Activated naive CD8-positive, alpha-beta T cell treated with anti-CD3 and anti-CD28 coated beads, Interleukin-2, amount 10 ng/mL, durations not matched to agents 7 days and 5 days (primary cell): ENCODE measurements around the gene SEMA4B. TPM values are rescaled to one million over a fixed set of nuclear protein-coding genes. Genes with fewer than 3 reads are reported as not detected.
"Not testable (repeated sequence)": the region's sequence is repeated elsewhere in the genome, so short reads cannot be mapped to it uniquely, and the experiment has no call there.

Experiments
- ATAC-seq: fragments of 150-1000 bp; cut with Tn5 transposase; one replicate; pipeline ENCODE4 v1.10.0; 2021; ENCODE audit warnings: low read depth, moderate library complexity
- POLR2A ChIA-PET: fragments of 350-600 bp; sonication (Branson Sonifier 250); formaldehyde crosslinking; loops from one replicate; lab custom pipeline; 2021; ENCODE audit warnings: antibody characterized with exemption; lab: Charles Lee
- DNase-seq: peaks from one replicate; pipeline ENCODE4 v3.0.0; 2021
- H3K27ac Mint-ChIP-seq: one replicate; pipeline ENCODE4 v1.8.0; 2022; ENCODE audit warnings: mild to moderate bottlenecking, mixed read lengths
- H3K27me3 Mint-ChIP-seq: one replicate; pipeline ENCODE4 v1.8.0; 2022; ENCODE audit warnings: mild to moderate bottlenecking, moderate library complexity, mixed read lengths
- H3K36me3 Mint-ChIP-seq: one replicate; pipeline ENCODE4 v1.8.0; 2021; ENCODE audit warnings: mild to moderate bottlenecking, mixed read lengths
- H3K4me1 Mint-ChIP-seq: one replicate; pipeline ENCODE4 v1.8.0; 2021; ENCODE audit warnings: mixed read lengths
- H3K4me3 Mint-ChIP-seq: one replicate; pipeline ENCODE4 v1.8.0; 2022; ENCODE audit warnings: mild to moderate bottlenecking, moderate library complexity, mixed read lengths
- H3K9me3 Mint-ChIP-seq: one replicate; pipeline ENCODE4 v1.8.0; 2021; ENCODE audit warnings: mixed read lengths
- total RNA-seq, 2 experiments: library from RNA; stranded (reverse); gene quantifications; one replicate each; pipeline ENCODE4 v1.2.3, GENCODE V29; 2021

The SEMA4B gene
- total RNA-seq, 2 experiments from 2014 or later, result 14.1 to 15.4 TPM

- Mint-ChIP-seq H3K27ac (no peak overlapping the region), H3K4me3 (no peak overlapping the region), H3K9me3 (no peaks in the 10 kb centered on the region), H3K27me3 (no peaks in the 10 kb centered on the region), H3K36me3 (peaks cover 3% of the 10 kb centered on the region), H3K4me1 (peaks cover 5% of the 10 kb centered on the region)
- POLR2A ChIA-PET, result interaction anchor here (0.7 to 1.2 kb wide), 2 partner anchors 10 to 114 kb away, joined by 3 to 4 read pairs; partner anchors contain the start of genes CIB1 and GDPGP1
- ATAC-seq (no peak), DNase-seq (no peak)
Measured at GRCh38 chr15:90243943-90244639, 43.0 kb downstream of the SEMA4B start.

GRCh38 chr15:90248789-90249202 is 47.7 kb downstream of the SEMA4B start:
- no peaks in the 10 kb centered on the region for H3K9me3 Mint-ChIP-seq
- peak; percentile 7 for ATAC-seq
- H3K4me3 Mint-ChIP-seq, result peak overlapping the region; percentile 68
- H3K36me3 Mint-ChIP-seq, result no peaks in the 10 kb centered on the region
- H3K27ac Mint-ChIP-seq, result peak overlapping the region; percentile 19
- POLR2A ChIA-PET, result interaction anchor here (0.7 to 2.7 kb wide), 10 partner anchors 11 to 235 kb away, joined by 3 to 9 read pairs (median 4); partner anchors contain the start of genes CIB1, GDPGP1 and SEMA4B
- peaks cover 2% of the 10 kb centered on the region for H3K27me3 Mint-ChIP-seq
- peaks cover 10% of the 10 kb centered on the region for H3K4me1 Mint-ChIP-seq
- no peak for DNase-seq

- peak within 1 kb of the TSS; percentile 19 for H3K27ac Mint-ChIP-seq
- no peaks in the 10 kb centered on the region for H3K36me3 Mint-ChIP-seq
- peak within 1 kb of the TSS; percentile 68 for H3K4me3 Mint-ChIP-seq
- H3K4me1 Mint-ChIP-seq, result peaks cover 10% of the 10 kb centered on the region
- H3K9me3 Mint-ChIP-seq, result no peaks in the 10 kb centered on the region
- ATAC-seq, result peak; percentile 72
- POLR2A ChIA-PET, result interaction anchor here (0.6 to 2.7 kb wide), 12 partner anchors 9 to 236 kb away, joined by 3 to 9 read pairs (median 3); partner anchors contain the start of genes CIB1, GDPGP1 and SEMA4B
- peak; percentile 79 for DNase-seq
- peaks cover 2% of the 10 kb centered on the region for H3K27me3 Mint-ChIP-seq
Measured at GRCh38 chr15:90249203-90249863, 48.2 kb downstream of the SEMA4B start, which contains the start of gene TTLL13. TSS of gene TTLL13 (plus strand) at chr15:90249556. CDS start at chr15:90250631, 1,075 bp downstream.

- no peak overlapping the region for H3K4me3 Mint-ChIP-seq
- DNase-seq (no peak), ATAC-seq (no peak)
- POLR2A ChIA-PET, result no interaction called here
- no peaks in the 10 kb centered on the region for H3K9me3 Mint-ChIP-seq
- no peaks in the 10 kb centered on the region for H3K27me3 Mint-ChIP-seq
- H3K36me3 Mint-ChIP-seq, result no peaks in the 10 kb centered on the region
- H3K4me1 Mint-ChIP-seq, result peaks cover 2% of the 10 kb centered on the region
- H3K27ac Mint-ChIP-seq, result no peak overlapping the region
Measured at GRCh38 chr15:90257776-90258175, 56.6 kb downstream of the SEMA4B start.

GRCh38 chr15:90259524-90259923 is 58.4 kb downstream of the SEMA4B start:
- DNase-seq, result no peak
- H3K4me3 Mint-ChIP-seq, result no peak overlapping the region
- H3K27me3 Mint-ChIP-seq, result no peaks in the 10 kb centered on the region
- no peak overlapping the region for H3K27ac Mint-ChIP-seq
- POLR2A ChIA-PET, result no interaction called here
- ATAC-seq, result no peak
- H3K36me3 Mint-ChIP-seq, result no peaks in the 10 kb centered on the region
- H3K4me1 Mint-ChIP-seq, result peaks cover 7% of the 10 kb centered on the region
- H3K9me3 Mint-ChIP-seq, result no peaks in the 10 kb centered on the region

GRCh38 chr15:90260731-90261130 is 59.6 kb downstream of the SEMA4B start:
- POLR2A ChIA-PET, result interaction anchor here (0.6 to 0.8 kb wide), 3 partner anchors 10 to 1393 kb away, joined by 4 to 6 read pairs (median 4); partner anchors contain the start of gene TTLL13
- H3K36me3 Mint-ChIP-seq, H3K4me3 Mint-ChIP-seq, H3K27ac Mint-ChIP-seq, H3K27me3 Mint-ChIP-seq, H3K4me1 Mint-ChIP-seq, ATAC-seq, DNase-seq, H3K9me3 Mint-ChIP-seq: not testable (repeated sequence)

GRCh38 chr15:90261811-90262210 is 60.7 kb downstream of the SEMA4B start:
- POLR2A ChIA-PET, result interaction anchor here (2.8 kb wide), 1 partner anchor 28 kb away, joined by 9 read pairs; the partner anchor contains the start of genes CIB1 and GDPGP1
- H3K4me3 Mint-ChIP-seq, result no peak overlapping the region
- peaks cover 10% of the 10 kb centered on the region for H3K4me1 Mint-ChIP-seq
- DNase-seq, result no peak
- no peak for ATAC-seq
- H3K9me3 Mint-ChIP-seq, result no peaks in the 10 kb centered on the region
- H3K36me3 Mint-ChIP-seq, result no peaks in the 10 kb centered on the region
- no peaks in the 10 kb centered on the region for H3K27me3 Mint-ChIP-seq
- no peak overlapping the region for H3K27ac Mint-ChIP-seq

- ATAC-seq (no peak), DNase-seq (no peak)
- H3K36me3 Mint-ChIP-seq, result no peaks in the 10 kb centered on the region
- no peak overlapping the region for H3K4me3 Mint-ChIP-seq
- peaks cover 16% of the 10 kb centered on the region for H3K4me1 Mint-ChIP-seq
- no peaks in the 10 kb centered on the region for H3K9me3 Mint-ChIP-seq
- no peaks in the 10 kb centered on the region for H3K27me3 Mint-ChIP-seq
- H3K27ac Mint-ChIP-seq, result no peak overlapping the region
- POLR2A ChIA-PET, result interaction anchor here (1.2 to 2.8 kb wide), 2 partner anchors 13 to 29 kb away, joined by 3 to 9 read pairs; partner anchors contain the start of genes CIB1, GDPGP1 and TTLL13
Measured at GRCh38 chr15:90262426-90262825, 61.3 kb downstream of the SEMA4B start.

- Mint-ChIP-seq H3K9me3 (no peaks in the 10 kb centered on the region), H3K4me1 (peaks cover 27% of the 10 kb centered on the region), H3K27ac (peak overlapping the region; percentile 98), H3K27me3 (no peaks in the 10 kb centered on the region), H3K36me3 (peaks cover 9% of the 10 kb centered on the region), H3K4me3 (peak overlapping the region; percentile 96)
- POLR2A ChIA-PET, result interaction anchor here (2.8 kb wide), 1 partner anchor 31 kb away, joined by 9 read pairs; the partner anchor contains the start of genes CIB1 and GDPGP1
- peak; percentile 33 for DNase-seq
- ATAC-seq, result no peak
Measured at GRCh38 chr15:90264671-90265070, 63.5 kb downstream of the SEMA4B start.

GRCh38 chr15:90265271-90266060 is 64.3 kb downstream of the SEMA4B start, which contains the start of gene NGRN:
TSS of gene NGRN (plus strand) at chr15:90265672. CDS start at chr15:90265713, 41 bp downstream.
- POLR2A ChIA-PET, result interaction anchor here (0.7 to 1.4 kb wide), 10 partner anchors 13 to 1214 kb away, joined by 3 to 29 read pairs (median 3); partner anchors contain the start of genes CIB1, GDPGP1, HDDC3 and IQGAP1
- ATAC-seq, result peak; percentile 89
- Mint-ChIP-seq H3K4me1 (peaks cover 32% of the 10 kb centered on the region), H3K4me3 (peak within 1 kb of the TSS; percentile 96), H3K36me3 (peaks cover 15% of the 10 kb centered on the region), H3K27ac (peak within 1 kb of the TSS; percentile 98), H3K9me3 (no peaks in the 10 kb centered on the region), H3K27me3 (no peaks in the 10 kb centered on the region)
- DNase-seq, result peak; percentile 93

- Mint-ChIP-seq H3K27ac (peak overlapping the region; percentile 98), H3K27me3 (no peaks in the 10 kb centered on the region), H3K4me1 (peaks cover 33% of the 10 kb centered on the region)
Measured at GRCh38 chr15:90266061-90266431, 64.9 kb downstream of the SEMA4B start.

GRCh38 chr15:90266485-90266884 is 65.4 kb downstream of the SEMA4B start:
- Mint-ChIP-seq H3K9me3 (no peaks in the 10 kb centered on the region), H3K27ac (peak overlapping the region; percentile 98), H3K4me3 (peak overlapping the region; percentile 96), H3K4me1 (peaks cover 37% of the 10 kb centered on the region), H3K36me3 (peaks cover 17% of the 10 kb centered on the region), H3K27me3 (no peaks in the 10 kb centered on the region)
- ATAC-seq (no peak), DNase-seq (no peak)
- POLR2A ChIA-PET, result interaction anchor here (0.7 to 1.4 kb wide), 7 partner anchors 14 to 666 kb away, joined by 3 to 29 read pairs (median 4); partner anchors contain the start of genes CIB1, GDPGP1, HDDC3 and IQGAP1

More at GRCh38 chr15:90266061-90266431, 64.9 kb downstream of the SEMA4B start:
- POLR2A ChIA-PET, result interaction anchor here (0.7 to 1.4 kb wide), 10 partner anchors 14 to 1214 kb away, joined by 3 to 29 read pairs (median 3); partner anchors contain the start of genes CIB1, GDPGP1, HDDC3 and IQGAP1
- peaks cover 15% of the 10 kb centered on the region for H3K36me3 Mint-ChIP-seq
- ATAC-seq (peak; percentile 22), DNase-seq (peak; percentile 67)
- H3K4me3 Mint-ChIP-seq, result peak overlapping the region; percentile 96
- no peaks in the 10 kb centered on the region for H3K9me3 Mint-ChIP-seq
